Pancreas (tissue), 10 donors: ENCODE results near the gene NDST4. TPM values are rescaled to one million over a fixed set of nuclear protein-coding genes. Genes with fewer than 3 reads are reported as not detected.

Experiments
- ATAC-seq, 4 donors: fragments of 200-7000 bp; cut with Tn5 transposase; one replicate each; pipeline versions ENCODE4 v1.8.0 to v1.9.1; 2020; ENCODE audit warnings: mild to moderate bottlenecking in 4 of 4, moderate library complexity in 4 of 4
- DNase-seq, 6 donors: peaks; one replicate each; pipeline ENCODE4 v3.0.0-alpha.2; 2020
- FAIRE-seq: peaks from 2 replicates; lab custom pipeline; 2012; peaks lifted over from hg19 to GRCh38; lab: Jason Lieb, UNC
- H3K27ac ChIP-seq, 4 donors: fragments of 200-600 bp; sonication (generic); 1 replicate in 3 of 4; 2 replicates in 1 of 4; pipeline versions ENCODE4 v1.5.0 to v1.8.0; 2020
- H3K27me3 ChIP-seq, 4 donors: fragments of 200-600 bp; one replicate each; pipeline ENCODE4 v1.8.0; 2021
- H3K36me3 ChIP-seq, 3 donors: fragments of 200-600 bp; sonication (generic) in 1 of 3; one replicate each; pipeline versions ENCODE4 v1.5.0 to v1.8.0; 2020 to 2021
- H3K4me1 ChIP-seq, 3 donors: fragments of 200-600 bp; one replicate each; pipeline ENCODE4 v1.8.0; 2021
- H3K4me3 ChIP-seq, 4 donors: fragments of 200-600 bp; sonication (generic) in 2 of 4; one replicate each; pipeline versions ENCODE4 v1.5.0 to v1.8.0; 2020 to 2021
- H3K9me3 ChIP-seq, 4 donors: fragments of 200-600 bp; one replicate each; pipeline ENCODE4 v1.8.0; 2021
- CTCF ChIP-seq, 4 donors: fragments of 200-600 bp; sonication (generic) in 3 of 4; IDR thresholded peaks; one replicate each; pipeline versions ENCODE4 v1.5.0 to v1.8.0; 2021; ENCODE audit warnings: antibody characterized with exemption in 4 of 4
- WGBS, 2 donors: extraction: QIAGEN DNeasy Blood & Tissue Kit; methylation state at CpG; one replicate each; pipeline ENCODE4 v1.1.7; 2013; 5-methylcytosine and 5-hydroxymethylcytosine counted together
- intact Hi-C, 3 donors: fragments of 100-400 bp; cut with DNase I; formaldehyde crosslinking; loops; one replicate each; pipeline versions ENCODE4 v1.11.1 to v1.14.2; 2022
- polyA plus RNA-seq, 2 donors: library from polyadenylated mRNA; stranded (reverse); fragments of 200-250 nt; gene quantifications; one replicate each; pipeline ENCODE4 v1.2.3, GENCODE V29; 2013
- total RNA-seq, 6 donors: library from RNA; stranded (reverse); fragmentation: NEBNext Ultra II Directional in 4 of 6; extraction: Animal tissue kit (Norgen Biotek cat#: 25700) in 4 of 6; gene quantifications; one replicate each; pipeline versions ENCODE4 v1.2.1 to v1.2.4, GENCODE V29; 2021 to 2023
- donor health status: healthy with polysubstance abuse.
- donor health status: DM: no; HTN: no; CAD: no; lungs with moderate emphysema.
- donor health status: DM: no; HTN: no; CAD: no.
- donor health status: control.
- donor health status: control.
- donor health status: Bipolar disorder and iron deficiency.
- donor health status: DM: yes; HTN: yes; CAD: no.
- donor health status: DM: no; HTN: no; CAD: no.
- donor health status: DM: no; HTN: no; CAD: no.
- donor health status: DM: yes; HTN: yes; CAD: no.

The NDST4 gene
- total RNA-seq (not detected), polyA plus RNA-seq (not detected)

GRCh38 chr4:115113506-115114106 lies at the start of gene NDST4:
NDST4 (minus strand) TSS chr4:115113620; CDS start chr4:115077036, 36,584 bp downstream.
- WGBS, 2 donors, result 6 to 9% methylated on average over 10 of the region's 10 CpGs
- Histone ChIP-seq H3K27me3 (peaks cover 0 to 26% (median 3%) of the 10 kb centered on the region in 4 donors), H3K27ac (no peak within 1 kb of the TSS), H3K4me1 (no peaks in the 10 kb centered on the region), H3K36me3 (no peaks in the 10 kb centered on the region), H3K4me3 (peak within 1 kb of the TSS in 1 of 4 donors; percentile 2), H3K9me3 (no peaks in the 10 kb centered on the region)
- intact Hi-C loops, result no loop called here
- TF ChIP-seq CTCF (IDR thresholded peaks at IDR 0.05), result no peak
- FAIRE-seq (no peak), ATAC-seq (peak; percentile 50 to 90 (median 84)), DNase-seq (peak in 1 of 6 donors; percentile 13)

DNA sequence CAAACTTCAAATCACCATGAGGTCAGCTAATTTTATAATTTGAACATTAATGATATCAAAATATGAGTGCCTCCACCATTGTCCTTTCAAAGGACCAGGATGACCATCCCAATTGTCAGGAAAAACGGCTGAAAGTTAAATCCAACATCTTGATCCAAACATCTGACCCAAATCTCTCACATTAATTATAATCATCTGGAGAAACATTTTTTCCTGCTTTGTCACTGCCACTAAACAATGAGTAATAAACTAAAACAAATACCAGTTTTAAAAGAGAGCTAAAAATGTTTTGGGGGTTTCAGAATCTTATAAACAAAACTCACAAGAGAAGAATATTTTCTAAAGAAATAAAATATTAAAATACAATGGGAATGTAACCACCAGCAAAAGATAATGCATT lies 45.7 kb upstream of the NDST4 start:
- no peaks in the 10 kb centered on the region for H3K4me1 ChIP-seq
- no peaks in the 10 kb centered on the region for H3K27me3 ChIP-seq
- intact Hi-C loops, result no loop called here
- H3K27ac ChIP-seq, result no peak overlapping the region
- no peak for DNase-seq
- FAIRE-seq, result no peak
- H3K4me3 ChIP-seq, result no peak overlapping the region
- ATAC-seq, result no peak
- no peaks in the 10 kb centered on the region for H3K9me3 ChIP-seq
- H3K36me3 ChIP-seq, result no peaks in the 10 kb centered on the region
- TF ChIP-seq CTCF (IDR thresholded peaks at IDR 0.05), result no peak
- WGBS, 2 donors, result 18 to 22% methylated on average over 1 of the region's 1 CpG

- no peak for TF ChIP-seq CTCF (IDR thresholded peaks at IDR 0.05)
- DNase-seq (no peak), FAIRE-seq (no peak), ATAC-seq (no peak)
- 84 to 88% methylated on average over 2 of the region's 2 CpGs for WGBS, 2 donors
- Histone ChIP-seq H3K9me3 (no peaks in the 10 kb centered on the region), H3K27me3 (no peaks in the 10 kb centered on the region), H3K4me1 (no peaks in the 10 kb centered on the region), H3K36me3 (no peaks in the 10 kb centered on the region), H3K4me3 (no peak overlapping the region), H3K27ac (no peak overlapping the region)
- intact Hi-C loops, result no loop called here
Observed at GRCh38 chr4:115158296-115158695, 44.9 kb upstream of the NDST4 start.

DNA sequence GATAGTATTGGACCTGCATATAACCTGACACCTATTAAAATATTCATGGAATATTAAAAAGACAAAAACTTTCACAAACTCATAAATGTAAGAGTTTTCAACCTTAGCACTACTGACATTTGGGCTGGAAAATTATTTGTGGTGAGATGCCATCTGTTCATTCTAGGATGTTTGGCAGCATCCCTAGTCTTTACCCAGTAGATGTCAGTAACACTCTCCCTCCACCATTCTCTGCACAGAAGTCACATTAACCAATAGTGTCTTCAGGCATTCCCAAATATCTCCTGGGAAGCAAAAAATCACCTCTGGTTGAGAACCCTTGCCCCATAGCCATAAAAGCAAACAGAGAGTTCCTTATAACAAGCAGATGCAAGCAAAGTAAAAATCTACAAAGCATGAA lies 41.4 kb upstream of the NDST4 start:
- Histone ChIP-seq H3K4me1 (no peaks in the 10 kb centered on the region), H3K4me3 (no peak overlapping the region), H3K36me3 (no peaks in the 10 kb centered on the region), H3K27me3 (no peaks in the 10 kb centered on the region), H3K9me3 (no peaks in the 10 kb centered on the region), H3K27ac (no peak overlapping the region)
- DNase-seq (no peak), ATAC-seq (no peak), FAIRE-seq (no peak)
- intact Hi-C loops, result no loop called here
- no peak for TF ChIP-seq CTCF (IDR thresholded peaks at IDR 0.05)

DNA sequence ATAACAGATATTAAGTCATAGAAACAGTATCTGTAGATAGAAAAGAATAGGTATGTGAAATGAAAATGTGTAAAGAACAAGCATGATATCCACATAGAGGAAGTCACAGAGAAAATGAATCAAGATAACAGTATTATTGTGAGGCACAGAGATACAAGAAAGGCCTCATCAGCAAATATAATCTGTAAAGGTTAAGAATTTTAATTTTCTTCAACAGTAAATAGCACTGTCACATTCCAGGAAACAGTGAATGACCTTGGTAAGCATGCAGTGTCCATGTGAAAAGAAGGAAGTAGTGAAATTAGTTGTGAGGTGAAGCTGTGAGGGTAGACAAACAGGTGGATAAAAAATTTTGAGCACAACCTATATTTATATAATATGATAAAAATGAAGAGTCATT lies 39.5 kb upstream of the NDST4 start:
- no peak for ATAC-seq
- no peaks in the 10 kb centered on the region for H3K27me3 ChIP-seq
- H3K36me3 ChIP-seq, result no peaks in the 10 kb centered on the region
- FAIRE-seq, result no peak
- no peak overlapping the region for H3K27ac ChIP-seq
- intact Hi-C loops, result no loop called here
- H3K9me3 ChIP-seq, result no peaks in the 10 kb centered on the region
- DNase-seq, result no peak
- H3K4me3 ChIP-seq, result no peak overlapping the region
- no peak for TF ChIP-seq CTCF (IDR thresholded peaks at IDR 0.05)
- H3K4me1 ChIP-seq, result no peaks in the 10 kb centered on the region
